Coronary artery (tissue), 2 donors: ENCODE data around the gene LDHB.
"Not testable (repeated sequence)": the region's sequence is repeated elsewhere in the genome, so short reads cannot be mapped to it uniquely, and the experiment has no call there.

Experiments
- DNase-seq: peaks from one replicate; pipeline ENCODE4 v3.0.0-alpha.2; 2017; ENCODE audit warnings: low spot score
- H3K27ac ChIP-seq, 2 donors: fragments of 200-600 bp; sonication (generic); one replicate each; pipeline ENCODE4 v1.5.1; 2016 to 2019
- H3K4me3 ChIP-seq: fragments of 200-600 bp; sonication (generic); 2 replicates; pipeline ENCODE4 v1.5.1; 2016; ENCODE audit warnings: mild to moderate bottlenecking, moderate library complexity
- TF ChIP-seq, protein P1 (sequence below): fragments of 200-600 bp; sonication (generic); IDR thresholded peaks from one replicate; pipeline ENCODE4 v1.5.1; 2019; ENCODE audit warnings: antibody characterized with exemption

LDHB gene

DNA sequence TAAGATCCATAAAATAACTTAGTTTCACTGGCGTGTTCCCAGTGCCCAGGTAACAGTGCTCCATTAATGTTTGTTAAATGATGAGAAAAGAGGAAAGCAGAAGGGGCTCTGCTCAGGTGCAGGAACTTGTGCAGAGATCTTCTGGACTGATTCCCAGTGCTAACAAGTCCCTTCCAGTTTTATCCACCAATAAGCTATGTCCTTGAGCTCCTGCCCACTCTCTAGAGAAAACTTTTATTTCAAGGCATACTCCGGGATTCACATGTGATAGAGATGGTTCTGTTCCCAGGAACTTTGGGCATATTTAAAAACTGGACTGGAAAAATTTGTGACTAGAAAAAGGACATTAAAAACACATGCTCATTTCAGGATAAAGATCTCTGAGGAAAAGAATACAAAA, 54.9 kb downstream of the LDHB start:
- DNase-seq, result no peak
- TF ChIP-seq, protein P1, sequence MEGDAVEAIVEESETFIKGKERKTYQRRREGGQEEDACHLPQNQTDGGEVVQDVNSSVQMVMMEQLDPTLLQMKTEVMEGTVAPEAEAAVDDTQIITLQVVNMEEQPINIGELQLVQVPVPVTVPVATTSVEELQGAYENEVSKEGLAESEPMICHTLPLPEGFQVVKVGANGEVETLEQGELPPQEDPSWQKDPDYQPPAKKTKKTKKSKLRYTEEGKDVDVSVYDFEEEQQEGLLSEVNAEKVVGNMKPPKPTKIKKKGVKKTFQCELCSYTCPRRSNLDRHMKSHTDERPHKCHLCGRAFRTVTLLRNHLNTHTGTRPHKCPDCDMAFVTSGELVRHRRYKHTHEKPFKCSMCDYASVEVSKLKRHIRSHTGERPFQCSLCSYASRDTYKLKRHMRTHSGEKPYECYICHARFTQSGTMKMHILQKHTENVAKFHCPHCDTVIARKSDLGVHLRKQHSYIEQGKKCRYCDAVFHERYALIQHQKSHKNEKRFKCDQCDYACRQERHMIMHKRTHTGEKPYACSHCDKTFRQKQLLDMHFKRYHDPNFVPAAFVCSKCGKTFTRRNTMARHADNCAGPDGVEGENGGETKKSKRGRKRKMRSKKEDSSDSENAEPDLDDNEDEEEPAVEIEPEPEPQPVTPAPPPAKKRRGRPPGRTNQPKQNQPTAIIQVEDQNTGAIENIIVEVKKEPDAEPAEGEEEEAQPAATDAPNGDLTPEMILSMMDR, result no peak
- Histone ChIP-seq H3K4me3 (no peak overlapping the region), H3K27ac (no peak overlapping the region)

GRCh38 chr12:21600196-21600595, 57.4 kb downstream of the LDHB start:
- DNase-seq, result no peak
- H3K27ac ChIP-seq, result no peak overlapping the region
- TF ChIP-seq, protein P1, result no peak

DNA sequence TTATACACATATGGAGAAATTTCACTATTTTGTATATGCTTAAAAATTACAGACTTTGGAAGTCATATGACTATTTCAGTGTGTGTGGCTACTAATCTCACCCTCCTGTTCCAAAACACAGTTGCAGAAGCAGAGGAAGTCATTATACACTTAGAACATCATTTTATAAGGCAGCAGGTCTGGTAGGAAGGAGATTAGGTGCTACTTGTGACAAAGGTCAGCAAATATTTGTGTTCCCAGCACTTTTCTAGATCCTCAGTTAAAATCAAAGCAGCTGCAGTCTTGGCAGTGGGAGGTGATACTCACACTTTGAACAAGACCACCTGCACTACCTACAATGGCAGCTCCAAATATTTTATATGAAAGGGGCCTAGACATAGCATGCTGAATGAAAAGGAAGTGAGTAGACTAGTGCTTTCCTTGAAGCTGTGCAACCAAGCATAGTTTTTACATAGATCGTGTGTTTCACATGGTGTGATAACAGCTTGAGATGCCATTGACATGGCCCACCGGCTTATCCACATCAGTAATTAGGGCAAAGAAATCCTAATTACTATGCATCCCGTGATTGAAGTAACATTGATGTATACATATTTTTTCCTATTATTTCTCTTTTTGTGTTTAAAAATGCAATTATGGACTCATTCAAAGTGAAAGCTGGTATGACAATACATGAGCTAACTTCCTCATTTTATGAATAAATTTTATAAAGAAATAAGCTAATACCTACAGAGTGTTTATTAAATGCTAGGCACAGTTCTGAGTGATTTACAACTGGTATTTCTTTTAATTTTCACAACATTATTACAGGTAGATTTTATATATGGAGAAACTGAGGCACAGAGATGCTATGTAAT, 58.3 kb downstream of the LDHB start:
- Histone ChIP-seq H3K27ac (no peak overlapping the region), H3K4me3 (no peak overlapping the region)
- TF ChIP-seq, protein P1, result no peak
- DNase-seq, result no peak

More at GRCh38 chr12:21600196-21600595, 57.4 kb downstream of the LDHB start:
- no peak overlapping the region for H3K4me3 ChIP-seq

- no peak overlapping the region for H3K27ac ChIP-seq
- no peak overlapping the region for H3K4me3 ChIP-seq
- no peak for DNase-seq
Measured at GRCh38 chr12:21598651-21599050, 59.0 kb downstream of the LDHB start.

GRCh38 chr12:21595356-21595755, 62.3 kb downstream of the LDHB start:
- H3K4me3 ChIP-seq, DNase-seq, H3K27ac ChIP-seq: not testable (repeated sequence)

More at GRCh38 chr12:21598651-21599050, 59.0 kb downstream of the LDHB start:
- TF ChIP-seq, protein P1, result no peak

GRCh38 chr12:21585485-21585884, 72.2 kb downstream of the LDHB start:
- no peak overlapping the region for H3K27ac ChIP-seq
- DNase-seq, result no peak
- H3K4me3 ChIP-seq, result no peak overlapping the region
- TF ChIP-seq, protein P1, result no peak
